HepG2 (cell line): ENCODE results near the gene SEZ6L. TPM values are rescaled to one million over a fixed set of nuclear protein-coding genes. Genes with fewer than 3 reads are reported as not detected.

Experiments
- ATAC-seq: fragments of 200-7000 bp; cut with Tn5 transposase; 3 replicates; pipeline ENCODE4 v1.9.1; 2020; ENCODE audit warnings: mild to moderate bottlenecking, moderate library complexity
- BruUV-seq: library from RNA; stranded (reverse); fragments of 400-500 nt; replicated peaks from 2 replicates; lab custom pipeline; 2021; lab: Mats Ljungman, UMichigan
- CTCF ChIA-PET: fragments of 300-600 bp; formaldehyde crosslinking; extraction: SDS; loops from one replicate; lab custom pipeline; 2021; ENCODE audit warnings: low total read pairs, inconsistent platforms, low intra/inter-chr PET ratio; lab: Yijun Ruan, JAX
- POLR2A ChIA-PET: fragments of 350-600 bp; sonication (Branson Sonifier 250); formaldehyde crosslinking; loops from one replicate; lab custom pipeline; 2020; ENCODE audit warnings: antibody characterized with exemption, inconsistent platforms; lab: Yijun Ruan, JAX
- DNase-seq: peaks from one replicate; pipeline ENCODE4 v3.0.0-alpha.2; 2015; ENCODE audit warnings: low spot score
- FAIRE-seq: peaks from 3 replicates; lab custom pipeline; 2011; peaks lifted over from hg19 to GRCh38; lab: Jason Lieb, UNC
- H2AFZ ChIP-seq: one replicate; pipeline ENCODE4 v1.6.1; 2011; ENCODE audit warnings: low read length, inconsistent platforms
- H3K27ac ChIP-seq: fragments of 300-600 bp; 3 replicates; pipeline ENCODE4 v1.8.0; 2011; ENCODE audit warnings: mixed run types, mild to moderate bottlenecking, mixed read lengths, low read length, inconsistent platforms; ENCODE audit not compliant: insufficient read depth; ENCODE audit errors: extremely low read length
- H3K27me3 ChIP-seq, 2 experiments: fragments of 200-600 bp in 1 of 2; 2 replicates in 1 of 2; 3 replicates in 1 of 2; pipeline versions ENCODE4 v1.6.0 to v1.8.0; 2011; ENCODE audit warnings: low read length in 2 of 2, mild to moderate bottlenecking in 2 of 2, moderate library complexity in 2 of 2, inconsistent platforms in 1 of 2; ENCODE audit not compliant: insufficient read depth in 2 of 2, control insufficient read depth in 1 of 2
- H3K36me3 ChIP-seq, 2 experiments: fragments of 200-600 bp in 1 of 2; replicated peaks in 1 of 2; 2 replicates in 1 of 2; 3 replicates in 1 of 2; pipeline versions ENCODE4 v1.5.1 to v1.8.0; 2011; ENCODE audit warnings: low read length in 2 of 2, inconsistent platforms in 1 of 2; ENCODE audit not compliant: insufficient read depth in 2 of 2, control insufficient read depth in 1 of 2
- H3K4me1 ChIP-seq: 2 replicates; pipeline ENCODE4 v1.5.1; 2012; ENCODE audit warnings: low read length, inconsistent platforms; ENCODE audit not compliant: insufficient read depth
- H3K4me2 ChIP-seq: 2 replicates; pipeline ENCODE4 v1.6.0; 2011; ENCODE audit warnings: low read depth, low read length, inconsistent platforms
- H3K4me3 ChIP-seq, 3 experiments: fragments of 200-600 bp in 1 of 3; sonication (generic), shearing (Covaris generic) in 1 of 3; replicated peaks in 1 of 3; 2 replicates each; pipeline ENCODE4 v1.5.1; 2011 to 2016; ENCODE audit warnings: low read length in 3 of 3, inconsistent platforms in 2 of 3, low read depth in 2 of 3, mild to moderate bottlenecking in 2 of 3, control low read depth in 1 of 3, mixed read lengths in 1 of 3; ENCODE audit not compliant: insufficient read depth in 1 of 3
- H3K79me2 ChIP-seq: one replicate; pipeline ENCODE4 v1.6.1; 2011; ENCODE audit warnings: low read length, inconsistent platforms; ENCODE audit not compliant: insufficient read depth
- H3K9ac ChIP-seq: 2 replicates; pipeline ENCODE4 v1.6.0; 2011; ENCODE audit warnings: mild to moderate bottlenecking, low read depth, low read length, inconsistent platforms; ENCODE audit not compliant: insufficient read depth
- H3K9me3 ChIP-seq: 2 replicates; pipeline ENCODE4 v1.5.1; 2012; ENCODE audit warnings: mild to moderate bottlenecking, low read length
- H4K20me1 ChIP-seq: 2 replicates; pipeline ENCODE4 v1.6.0; 2011; ENCODE audit warnings: inconsistent platforms, mild to moderate bottlenecking, low read length, moderate library complexity; ENCODE audit not compliant: insufficient read depth
- ATF5 ChIP-seq: sonication (generic); formaldehyde crosslinking; IDR thresholded peaks from 2 replicates; pipeline ENCODE4 v1.4.0; 2020; ENCODE audit warnings: mild to moderate bottlenecking, low read depth, missing genetic modification reagents
- GABPA ChIP-seq, 2 experiments: IDR thresholded peaks; 2 replicates each; pipeline ENCODE4 v1.6.1; 2011 to 2016; ENCODE audit warnings: low read depth in 2 of 2, low read length in 1 of 2, missing biosample characterization in 1 of 2, missing genetic modification characterization in 1 of 2
- GATAD1 ChIP-seq: IDR thresholded peaks from 2 replicates; pipeline ENCODE4 v1.6.1; 2016; ENCODE audit warnings: missing genetic modification reagents, missing compliant biosample characterization
- GLI4 ChIP-seq: sonication (generic); formaldehyde crosslinking; IDR thresholded peaks from 2 replicates; pipeline ENCODE4 v1.5.1; 2020; ENCODE audit warnings: missing genetic modification reagents, mild to moderate bottlenecking, moderate library complexity, borderline replicate concordance
- HNRNPL ChIP-seq: fragments of 200-400 bp; formaldehyde crosslinking; IDR thresholded peaks from 2 replicates; pipeline ENCODE4 v1.6.1; 2017; ENCODE audit warnings: mild to moderate bottlenecking, low read depth, low read length
- REST ChIP-seq, 2 experiments: IDR thresholded peaks; 2 replicates each; pipeline ENCODE4 v1.6.1; 2011 to 2012; ENCODE audit warnings: low read length in 2 of 2, borderline replicate concordance in 1 of 2, low read depth in 1 of 2, mild to moderate bottlenecking in 1 of 2, moderate library complexity in 1 of 2
- ZBTB14 ChIP-seq: sonication (generic); formaldehyde crosslinking; IDR thresholded peaks from 2 replicates; pipeline ENCODE4 v1.4.0; 2020; ENCODE audit warnings: missing genetic modification reagents
- ZFP91 ChIP-seq: sonication (generic); formaldehyde crosslinking; IDR thresholded peaks from 2 replicates; pipeline ENCODE4 v1.9.0; 2022; ENCODE audit warnings: missing genetic modification reagents, mild to moderate bottlenecking, borderline replicate concordance
- ZNF180 ChIP-seq: sonication (generic); formaldehyde crosslinking; IDR thresholded peaks from 2 replicates; pipeline ENCODE4 v1.4.0; 2020; ENCODE audit warnings: low read depth, missing genetic modification reagents, borderline replicate concordance
- ZNF639 ChIP-seq: conservative IDR thresholded peaks from 2 replicates; pipeline ENCODE4 v1.6.1; 2018; ENCODE audit warnings: missing genetic modification reagents
- ZNF704 ChIP-seq: sonication (generic); formaldehyde crosslinking; IDR thresholded peaks from 2 replicates; pipeline ENCODE4 v1.8.1; 2023; ENCODE audit warnings: mild to moderate bottlenecking, inconsistent platforms, moderate library complexity, missing genetic modification reagents, borderline replicate concordance
- ZNF784 ChIP-seq: sonication (generic); formaldehyde crosslinking; IDR thresholded peaks from 2 replicates; pipeline ENCODE4 v1.5.1; 2020; ENCODE audit warnings: missing genetic modification reagents, mild to moderate bottlenecking, borderline replicate concordance
- ZSCAN25 ChIP-seq: sonication (generic); formaldehyde crosslinking; IDR thresholded peaks from 2 replicates; pipeline ENCODE4 v1.8.0; 2022; ENCODE audit warnings: mild to moderate bottlenecking, missing genetic modification reagents
- WGBS: methylation state at CpG from one replicate; pipeline ENCODE4 v1.1.6; 2017; ENCODE audit warnings: low lambda C conversion rate; 5-methylcytosine and 5-hydroxymethylcytosine counted together
- in situ Hi-C: cut with HindIII; loops from 2 replicates; pipeline ENCODE4 v1.10.0; 2017; ENCODE audit warnings: low pct_unique_long_range_greater_than_20kb; ENCODE audit not compliant: extremely low pct_ligation_motif_present
- intact Hi-C: fragments of 100-400 bp; cut with micrococcal nuclease; formaldehyde crosslinking; loops from one replicate; pipeline ENCODE4 v1.10.0; 2022; ENCODE audit not compliant: unreplicated experiment
- polyA plus RNA-seq, 8 experiments: library from polyadenylated mRNA; depleted of rRNA in 3 of 8; stranded (reverse) in 7 of 8; unstranded in 1 of 8; fragments of >200 nt; fragmentation: Illumina TruSeq in 4 of 8; extraction: Trizol in 4 of 8; gene quantifications; 2 replicates each; pipeline versions ENCODE4 v1.2.1 to v1.2.3, GENCODE V29; 2011 to 2016; ENCODE audit warnings: low read depth in 4 of 8, missing spikeins in 1 of 8, mixed read lengths in 1 of 8; ENCODE audit not compliant: insufficient read depth in 1 of 8
- total RNA-seq, 5 experiments: library from RNA; depleted of rRNA; stranded (reverse); fragments of >200 nt; fragmentation: Illumina TruSeq; extraction: Trizol; gene quantifications; 2 replicates each; pipeline ENCODE4 v1.2.3, GENCODE V29; 2016; ENCODE audit warnings: low read depth in 1 of 5

Gene SEZ6L
- total and polyA plus RNA-seq, 2 of the 13 experiments (the other 11 are each of a cell fraction or from before 2014, with no cell fraction given), result not detected

- ChIA-PET CTCF (no interaction called here), POLR2A (no interaction called here)
- no TSS peak for BruUV-seq
- no peaks in the 10 kb centered on the region for H3K36me3 ChIP-seq
- no peak overlapping the region for H3K4me3 ChIP-seq
- H4K20me1 ChIP-seq, result no peaks in the 10 kb centered on the region
- H3K9ac ChIP-seq, result no peak overlapping the region
- H2AFZ ChIP-seq, result no peak overlapping the region
- ATAC-seq, result no peak
- 27% methylated on average over 3 of the region's 13 CpGs for WGBS
- no peaks in the 10 kb centered on the region for H3K79me2 ChIP-seq
- no peak overlapping the region for H3K4me2 ChIP-seq
- in situ Hi-C loops, result no loop called here
- TF ChIP-seq ZNF704 (CRISPR knock-in tag) (no peak), GATAD1 (CRISPR knock-in tag) (no peak), GLI4 (CRISPR knock-in tag) (no peak), ZNF784 (no peak), HNRNPL (no peak), GABPA (IDR thresholded peaks at IDR 0.05; ENCODE audit: low read depth, low read length) (no peak), GABPA (CRISPR knock-in tag; IDR thresholded peaks at IDR 0.05; ENCODE audit: low read depth) (no peak), ZNF180 (CRISPR knock-in tag) (no peak), REST (IDR thresholded peaks at IDR 0.05; ENCODE audit: borderline replicate concordance in 1 of 2, low read depth in 1 of 2, low read length in 2 of 2) (no peak), ATF5 (CRISPR knock-in tag) (no peak), ZNF639 (no peak), ZBTB14 (no peak), ZSCAN25 (no peak), ZFP91 (no peak)
- no peak overlapping the region for H3K27ac ChIP-seq
- no peak for FAIRE-seq
- no peaks in the 10 kb centered on the region for H3K4me1 ChIP-seq
- intact Hi-C loops, result no loop called here
- H3K9me3 ChIP-seq, result no peaks in the 10 kb centered on the region
- DNase-seq, result no peak
- peaks cover 0 to 18% of the 10 kb centered on the region in 2 experiments; a peak in 2 of 5 replicates for H3K27me3 ChIP-seq
Measured at GRCh38 chr22:26292667-26292995, 123.4 kb downstream of the SEZ6L start.
